Activated CD4-positive, alpha-beta T cell treated with anti-CD3 and anti-CD28 coated beads, Interleukin-2, amount 10 ng/mL, durations not matched to agents 24 days and 14 days (primary cell): Measurements from ENCODE around the gene DNAJA2. TPM values are rescaled to one million over a fixed set of nuclear protein-coding genes. Genes with fewer than 3 reads are reported as not detected.
"Not testable (repeated sequence)": the region's sequence is repeated elsewhere in the genome, so short reads cannot be mapped to it uniquely, and the experiment has no call there.

Source experiments
- DNase-seq: peaks from one replicate; pipeline ENCODE4 v3.0.0; 2022
- H3K27ac Mint-ChIP-seq: one replicate; pipeline ENCODE4 v1.8.0; 2022; ENCODE audit warnings: mild to moderate bottlenecking, mixed read lengths
- H3K27me3 Mint-ChIP-seq: one replicate; pipeline ENCODE4 v1.8.0; 2022; ENCODE audit warnings: mixed read lengths
- H3K36me3 Mint-ChIP-seq: one replicate; pipeline ENCODE4 v1.8.0; 2022; ENCODE audit warnings: low read depth, mild to moderate bottlenecking, mixed read lengths
- H3K4me1 Mint-ChIP-seq: one replicate; pipeline ENCODE4 v1.8.0; 2021; ENCODE audit warnings: mixed read lengths
- H3K4me3 Mint-ChIP-seq: one replicate; pipeline ENCODE4 v1.8.0; 2022; ENCODE audit warnings: mild to moderate bottlenecking, moderate library complexity, mixed read lengths
- H3K9me3 Mint-ChIP-seq: one replicate; pipeline ENCODE4 v1.8.0; 2021; ENCODE audit warnings: mixed read lengths
- intact Hi-C: fragments of 100-400 bp; cut with micrococcal nuclease; formaldehyde crosslinking; loops from one replicate; pipeline ENCODE4 v1.15.1; 2023
- total RNA-seq: library from RNA; stranded (reverse); gene quantifications from 2 replicates; pipeline ENCODE4 v1.2.3, GENCODE V29; 2022

Gene DNAJA2
- total RNA-seq: 81.7 and 84.2 TPM in 2 replicates

DNA sequence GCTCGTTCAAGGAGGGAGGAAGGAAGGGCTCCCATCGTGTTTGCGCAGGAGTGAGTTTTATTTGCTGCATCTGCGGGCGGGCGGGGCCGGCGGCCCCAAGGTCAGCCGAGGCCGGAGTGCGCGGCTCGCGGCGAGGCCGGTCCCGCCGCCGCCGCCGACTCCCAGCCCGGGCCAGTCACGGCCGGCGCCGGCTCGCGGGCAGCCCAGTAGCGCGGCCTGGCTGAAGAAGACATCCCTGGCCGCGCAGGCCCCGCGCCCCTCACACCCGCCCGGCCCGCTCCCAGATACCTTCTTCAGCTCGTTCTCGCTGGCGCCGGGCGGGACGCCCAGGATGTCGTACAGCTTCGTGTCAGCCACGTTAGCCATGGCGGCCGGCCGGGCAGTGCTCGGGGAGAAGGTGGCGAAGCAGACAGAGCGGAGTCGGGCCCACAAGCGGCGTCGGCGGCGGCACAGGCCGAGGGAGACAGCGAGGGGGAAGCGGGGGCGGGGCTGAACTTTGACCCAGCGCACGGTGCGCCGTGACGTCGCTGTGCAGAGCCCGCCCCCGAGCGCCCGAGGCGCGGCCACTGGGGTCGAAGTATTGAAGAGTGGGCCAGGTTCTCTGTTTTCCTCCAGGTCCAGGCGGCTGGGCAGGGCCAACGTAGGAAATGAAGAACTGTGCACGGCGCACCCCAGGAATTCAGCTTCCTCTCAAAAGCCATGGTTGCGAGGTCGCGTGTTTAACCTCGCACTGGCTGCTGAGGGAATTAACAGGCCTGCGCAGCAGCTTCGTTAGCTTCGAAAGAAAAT is at the start of gene DNAJA2:
TSS of gene DNAJA2 (minus strand) at position 468 of the 789 bp plus-strand sequence. CDS start at position 366, 102 bp downstream.
- Mint-ChIP-seq H3K4me3 (peak within 1 kb of the TSS; percentile 98), H3K36me3 (peaks cover 36% of the 10 kb centered on the region), H3K27me3 (no peaks in the 10 kb centered on the region)

DNA sequence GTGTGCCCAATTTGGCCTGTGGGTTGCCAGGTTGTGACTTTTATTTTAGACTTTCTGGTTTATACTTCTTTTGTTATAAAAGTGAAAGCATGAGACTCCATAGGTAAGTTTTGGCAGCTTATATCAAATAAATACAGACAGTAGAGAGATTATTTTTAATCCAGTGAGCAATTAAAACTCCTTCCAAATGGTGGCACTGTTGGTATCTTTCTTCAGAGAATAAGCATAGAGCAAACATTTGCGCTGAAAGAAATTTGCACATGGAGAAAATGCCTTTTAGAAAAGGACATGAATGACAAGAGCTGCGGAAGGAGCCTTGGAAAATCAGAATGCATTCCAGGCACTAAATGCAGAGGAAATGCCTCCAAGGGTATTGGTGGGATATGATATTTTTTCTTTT is 46.1 kb upstream of the DNAJA2 start:
- no peak for DNase-seq
- intact Hi-C loops: loop anchor here (5.0 kb wide), 1 partner anchor 72 kb away; no protein-coding TSS in a partner anchor
- Mint-ChIP-seq H3K9me3 (no peaks in the 10 kb centered on the region), H3K27ac (no peak overlapping the region), H3K4me1 (peaks cover 19% of the 10 kb centered on the region), H3K27me3 (peaks cover 2% of the 10 kb centered on the region), H3K4me3 (no peak overlapping the region), H3K36me3 (no peaks in the 10 kb centered on the region)

More for the DNA sequence above, at the start of gene DNAJA2:
- Mint-ChIP-seq H3K27ac (peak within 1 kb of the TSS; percentile 98), H3K4me1 (peaks cover 48% of the 10 kb centered on the region), H3K9me3 (no peaks in the 10 kb centered on the region)
- DNase-seq: peak; percentile 97
- intact Hi-C loops: loop anchor here (1.0 to 10.0 kb wide), 8 partner anchors 63 to 1639 kb away; partner anchors contain the start of genes ITFG1, LONP2, N4BP1 and NETO2

DNA sequence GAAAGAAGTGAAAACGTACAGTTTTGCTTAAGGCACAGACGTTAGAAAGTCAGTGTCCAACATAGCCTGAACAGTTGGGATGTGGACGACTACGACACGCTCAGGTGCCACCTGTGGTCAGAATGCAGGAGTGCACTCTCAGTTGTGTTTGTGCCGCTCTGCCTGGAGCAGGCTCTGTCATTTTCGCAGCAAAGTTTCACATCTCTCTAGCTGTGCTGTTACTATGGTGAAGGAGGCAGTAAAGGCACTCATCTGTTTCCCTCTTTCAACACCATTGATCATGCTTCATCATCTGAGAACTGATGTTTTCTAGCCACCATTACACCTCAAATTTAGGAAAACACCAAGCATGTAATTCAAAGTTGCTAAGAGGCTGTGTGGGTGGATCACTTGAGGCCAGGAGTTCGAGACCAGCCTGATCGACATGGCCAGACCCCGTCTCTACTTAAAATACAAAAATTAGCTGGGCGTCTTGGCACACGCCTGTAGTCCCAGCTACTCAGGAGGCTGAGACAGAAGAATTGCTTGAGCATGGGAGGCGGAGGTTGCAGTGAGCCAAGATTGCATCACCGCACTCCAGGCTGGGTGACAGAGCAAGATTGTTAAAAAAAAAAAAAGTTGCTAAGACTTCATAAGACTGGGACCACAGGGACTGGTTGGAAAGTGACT is 44.9 kb upstream of the DNAJA2 start:
- Mint-ChIP-seq H3K4me1 (peaks cover 19% of the 10 kb centered on the region), H3K9me3 (no peaks in the 10 kb centered on the region), H3K27me3 (peaks cover 2% of the 10 kb centered on the region), H3K27ac (peak overlapping the region; percentile 25), H3K36me3 (no peaks in the 10 kb centered on the region), H3K4me3 (no peak overlapping the region)
- intact Hi-C loops: loop anchor here (1.0 to 5.0 kb wide), 2 partner anchors 42 to 71 kb away; no protein-coding TSS in a partner anchor
- peak; percentile 74 for DNase-seq

DNA sequence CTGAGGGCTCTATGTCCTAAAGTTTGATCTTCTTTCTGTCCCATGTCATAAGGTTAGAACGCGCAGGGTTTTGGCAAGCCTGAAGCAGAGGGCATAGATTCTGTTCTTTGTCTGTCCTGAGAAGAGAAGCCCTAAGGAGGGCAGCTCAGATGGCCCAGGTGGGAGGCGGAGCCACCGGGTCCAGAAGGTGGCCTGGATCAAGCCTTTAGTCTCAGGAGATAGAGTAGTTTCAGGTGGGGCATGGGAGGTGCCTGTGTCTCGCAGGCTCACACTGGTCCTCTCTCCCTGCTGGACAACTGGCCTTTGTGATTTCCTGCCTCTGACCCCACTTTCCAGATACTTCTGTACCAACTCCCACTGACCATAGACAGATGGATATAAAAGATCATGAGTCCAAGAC is 44.2 kb upstream of the DNAJA2 start:
- Mint-ChIP-seq H3K4me1 (peaks cover 19% of the 10 kb centered on the region), H3K4me3 (no peak overlapping the region), H3K27ac (no peak overlapping the region), H3K27me3 (peaks cover 2% of the 10 kb centered on the region), H3K36me3 (no peaks in the 10 kb centered on the region), H3K9me3 (peaks cover under 1% of the 10 kb centered on the region)
- intact Hi-C loops: loop anchor here (1.0 to 5.0 kb wide), 2 partner anchors 41 to 70 kb away; no protein-coding TSS in a partner anchor
- no peak for DNase-seq

DNA sequence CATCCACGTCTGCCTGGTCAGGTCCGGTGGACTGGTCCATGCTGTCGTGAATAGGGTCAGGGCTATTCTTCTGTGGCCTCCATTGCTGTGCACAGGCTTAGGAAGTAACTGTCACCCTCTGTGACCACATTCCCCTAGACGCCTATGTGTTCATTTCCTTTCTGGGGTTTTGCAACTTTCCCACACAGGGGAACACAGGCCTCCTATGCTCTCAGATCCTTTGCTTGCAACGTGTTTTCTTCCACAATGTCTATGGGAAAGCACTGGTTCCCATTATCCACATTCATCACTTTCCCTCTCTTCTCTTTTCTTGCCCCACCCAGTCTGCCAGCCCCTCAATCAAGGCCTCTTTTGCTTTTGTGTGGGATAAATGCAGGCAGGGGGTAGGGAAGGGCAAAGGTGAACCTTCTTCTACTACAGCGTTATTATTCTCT is 43.2 kb upstream of the DNAJA2 start:
- intact Hi-C loops: loop anchor here (5.0 kb wide), 1 partner anchor 69 kb away; no protein-coding TSS in a partner anchor
- peak overlapping the region; percentile 64 for H3K27ac Mint-ChIP-seq
- peak overlapping the region; percentile 1 for H3K4me3 Mint-ChIP-seq

DNA sequence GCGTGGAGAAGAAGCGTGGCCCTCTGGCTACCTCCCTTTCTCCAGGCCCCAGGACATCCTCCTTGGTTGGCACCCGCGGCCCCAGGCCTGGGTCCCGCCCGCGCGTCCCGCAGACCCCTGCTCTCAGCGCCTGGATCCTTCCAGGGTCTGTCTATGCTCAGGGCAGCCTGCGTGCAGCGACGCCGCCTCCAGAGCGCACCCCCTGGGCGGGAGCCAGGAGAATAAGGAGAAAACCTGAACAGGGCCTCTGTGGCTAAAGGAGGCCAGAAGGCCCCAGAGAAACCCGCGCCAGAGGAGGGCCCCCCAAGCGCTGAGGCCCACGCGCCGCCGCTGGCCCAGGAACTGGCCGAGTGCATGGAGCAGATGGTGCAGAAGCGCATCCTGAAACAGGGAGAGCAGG is 40.4 kb upstream of the DNAJA2 start:
- Mint-ChIP-seq H3K4me1 (peaks cover 19% of the 10 kb centered on the region), H3K27ac (no peak overlapping the region), H3K9me3 (peaks cover 3% of the 10 kb centered on the region), H3K27me3 (no peaks in the 10 kb centered on the region), H3K4me3 (no peak overlapping the region), H3K36me3 (no peaks in the 10 kb centered on the region)
- DNase-seq: no peak
- intact Hi-C loops: no loop called here

More for the DNA sequence above, 43.2 kb upstream of the DNAJA2 start:
- DNase-seq: peak; percentile 76
- H3K36me3 Mint-ChIP-seq: no peaks in the 10 kb centered on the region
- peaks cover 3% of the 10 kb centered on the region for H3K9me3 Mint-ChIP-seq
- peaks cover 2% of the 10 kb centered on the region for H3K27me3 Mint-ChIP-seq
- H3K4me1 Mint-ChIP-seq: peaks cover 19% of the 10 kb centered on the region

DNA sequence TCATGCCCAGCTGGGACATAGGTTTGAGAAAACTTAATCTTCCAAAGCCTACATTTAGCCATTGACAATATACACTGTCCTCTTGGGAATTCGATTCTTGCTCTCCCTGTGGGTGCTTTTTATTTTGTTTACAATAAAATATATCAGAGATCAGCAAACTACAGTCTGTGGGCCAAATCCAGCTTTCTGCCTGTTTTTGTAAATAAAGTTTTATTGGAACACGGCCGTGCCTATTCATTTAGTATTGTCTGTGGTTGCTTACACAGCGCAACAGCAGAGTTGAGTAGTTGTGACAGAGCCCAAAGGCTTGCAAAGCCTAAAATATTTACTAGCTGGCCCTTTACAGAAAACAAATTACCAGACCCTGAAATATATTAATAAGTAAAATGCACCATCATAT is 39.7 kb upstream of the DNAJA2 start:
- DNase-seq: no peak
- H3K4me1 Mint-ChIP-seq: peaks cover 18% of the 10 kb centered on the region
- H3K9me3 Mint-ChIP-seq: peaks cover 3% of the 10 kb centered on the region
- no peak overlapping the region for H3K27ac Mint-ChIP-seq
- no peaks in the 10 kb centered on the region for H3K36me3 Mint-ChIP-seq
- no peak overlapping the region for H3K4me3 Mint-ChIP-seq
- no peaks in the 10 kb centered on the region for H3K27me3 Mint-ChIP-seq
- intact Hi-C loops: no loop called here

DNA sequence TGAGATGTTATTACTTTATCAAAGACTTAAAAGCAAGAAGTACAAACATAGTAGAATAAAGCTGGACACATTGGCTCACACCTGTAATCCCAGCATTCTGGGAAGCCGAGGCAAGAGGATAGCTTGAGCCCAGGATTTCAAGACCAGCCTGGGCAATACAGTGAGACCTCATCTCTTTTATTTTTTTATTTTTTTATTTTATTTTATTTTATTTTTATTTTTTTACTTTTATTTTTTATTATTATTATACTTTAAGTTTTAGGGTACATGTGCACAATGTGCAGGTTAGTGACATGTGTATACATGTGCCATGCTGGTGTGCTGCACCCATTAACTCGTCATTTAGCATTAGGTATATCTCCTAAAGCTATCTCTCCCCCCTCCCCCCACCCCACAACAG is 37.3 kb upstream of the DNAJA2 start:
- H3K27me3 Mint-ChIP-seq, intact Hi-C loops, H3K36me3 Mint-ChIP-seq, DNase-seq, H3K4me3 Mint-ChIP-seq, H3K27ac Mint-ChIP-seq, H3K4me1 Mint-ChIP-seq, H3K9me3 Mint-ChIP-seq: not testable (repeated sequence)

DNA sequence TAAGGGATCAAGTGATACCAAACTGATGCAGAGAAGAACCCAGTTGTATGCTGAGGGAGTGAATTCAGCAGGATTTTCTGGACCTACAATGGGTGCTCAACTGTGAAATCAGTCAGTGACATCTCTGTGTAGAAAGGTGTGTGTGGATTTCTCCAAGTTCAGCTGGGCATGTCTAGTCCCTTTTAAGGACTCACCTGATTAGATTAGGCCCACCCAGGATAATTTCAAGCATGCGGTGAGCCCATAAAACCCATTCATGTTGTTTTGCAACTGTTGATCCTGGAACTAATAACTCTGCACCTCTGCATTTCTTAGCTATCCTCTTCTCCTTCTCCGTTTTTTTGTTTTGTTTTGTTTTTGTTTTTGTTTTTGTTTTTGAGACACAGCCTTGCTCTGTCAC is 35.1 kb upstream of the DNAJA2 start:
- intact Hi-C loops: no loop called here
- peaks cover 2% of the 10 kb centered on the region for H3K4me1 Mint-ChIP-seq
- no peaks in the 10 kb centered on the region for H3K36me3 Mint-ChIP-seq
- no peak overlapping the region for H3K27ac Mint-ChIP-seq
- no peaks in the 10 kb centered on the region for H3K27me3 Mint-ChIP-seq
- DNase-seq: no peak
- no peak overlapping the region for H3K4me3 Mint-ChIP-seq
- peaks cover 3% of the 10 kb centered on the region for H3K9me3 Mint-ChIP-seq

DNA sequence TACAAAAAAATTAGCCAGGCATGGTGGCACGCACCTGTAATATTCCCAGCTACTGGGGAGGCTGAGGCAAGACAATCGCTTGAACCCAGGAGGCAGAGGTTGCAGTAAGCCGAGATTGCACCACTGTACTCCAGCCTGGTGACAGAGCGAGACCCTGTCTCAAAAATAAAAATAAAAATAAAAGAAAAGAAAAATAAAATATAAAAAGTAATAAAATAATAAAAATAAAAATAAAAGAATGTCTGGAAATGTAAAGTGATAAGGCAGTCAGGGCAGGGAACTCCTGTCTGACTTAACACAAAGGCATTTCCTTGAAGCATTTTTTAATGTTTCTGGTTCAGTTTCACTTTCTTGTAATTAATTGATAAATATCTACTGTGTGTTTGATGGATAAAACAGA is 34.7 kb upstream of the DNAJA2 start:
- H3K4me3 Mint-ChIP-seq: no peak overlapping the region
- peaks cover 3% of the 10 kb centered on the region for H3K9me3 Mint-ChIP-seq
- H3K4me1 Mint-ChIP-seq: peaks cover 2% of the 10 kb centered on the region
- no peaks in the 10 kb centered on the region for H3K36me3 Mint-ChIP-seq
- H3K27ac Mint-ChIP-seq: no peak overlapping the region
- no peak for DNase-seq
- H3K27me3 Mint-ChIP-seq: no peaks in the 10 kb centered on the region
- intact Hi-C loops: no loop called here

DNA sequence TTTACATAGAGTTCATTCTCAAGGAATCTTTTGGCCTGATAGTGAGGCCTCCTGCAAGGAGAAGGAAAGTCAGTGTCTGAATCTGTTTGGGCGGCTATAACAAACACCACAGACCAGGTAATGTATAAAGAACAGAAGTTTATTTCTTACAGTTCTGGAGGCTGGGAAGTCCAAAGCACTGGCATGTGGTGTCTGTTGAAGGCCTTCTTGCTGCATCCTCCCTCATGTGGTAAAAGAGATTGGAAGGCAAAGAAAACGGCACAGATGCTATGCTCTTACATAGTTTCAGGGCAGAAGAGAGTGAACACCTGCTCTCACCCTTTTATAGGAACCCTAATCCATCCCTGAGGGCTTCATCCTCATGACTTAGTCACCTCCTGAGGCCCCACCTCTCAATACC is 31.2 kb upstream of the DNAJA2 start:
- H3K4me1 Mint-ChIP-seq: peaks cover 2% of the 10 kb centered on the region
- no peak for DNase-seq
- H3K9me3 Mint-ChIP-seq: no peaks in the 10 kb centered on the region
- no peaks in the 10 kb centered on the region for H3K27me3 Mint-ChIP-seq
- H3K27ac Mint-ChIP-seq: no peak overlapping the region
- H3K4me3 Mint-ChIP-seq: no peak overlapping the region
- no peaks in the 10 kb centered on the region for H3K36me3 Mint-ChIP-seq
- intact Hi-C loops: no loop called here

DNA sequence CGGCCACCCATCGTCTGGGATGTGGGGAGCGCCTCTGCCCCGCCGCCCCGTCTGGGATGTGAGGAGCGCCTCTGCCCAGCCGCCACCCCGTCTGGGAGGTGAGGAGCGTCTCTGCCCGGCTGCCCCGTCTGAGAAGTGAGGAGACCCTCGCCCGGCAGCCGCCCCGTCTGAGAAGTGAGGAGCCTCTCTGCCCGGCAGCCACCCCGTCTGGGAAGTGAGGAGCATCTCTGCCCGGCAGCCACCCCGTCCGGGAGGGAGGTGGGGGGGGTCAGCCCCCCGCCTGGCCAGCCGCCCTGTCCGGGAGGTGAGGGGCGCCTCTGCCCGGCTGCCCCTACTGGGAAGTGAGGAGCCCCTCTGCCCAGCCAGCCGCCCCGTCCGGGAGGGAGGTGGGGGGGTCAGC is 26.6 kb upstream of the DNAJA2 start:
- H3K27ac Mint-ChIP-seq, H3K4me1 Mint-ChIP-seq, H3K27me3 Mint-ChIP-seq, H3K36me3 Mint-ChIP-seq, H3K9me3 Mint-ChIP-seq, DNase-seq, H3K4me3 Mint-ChIP-seq, intact Hi-C loops: not testable (repeated sequence)

DNA sequence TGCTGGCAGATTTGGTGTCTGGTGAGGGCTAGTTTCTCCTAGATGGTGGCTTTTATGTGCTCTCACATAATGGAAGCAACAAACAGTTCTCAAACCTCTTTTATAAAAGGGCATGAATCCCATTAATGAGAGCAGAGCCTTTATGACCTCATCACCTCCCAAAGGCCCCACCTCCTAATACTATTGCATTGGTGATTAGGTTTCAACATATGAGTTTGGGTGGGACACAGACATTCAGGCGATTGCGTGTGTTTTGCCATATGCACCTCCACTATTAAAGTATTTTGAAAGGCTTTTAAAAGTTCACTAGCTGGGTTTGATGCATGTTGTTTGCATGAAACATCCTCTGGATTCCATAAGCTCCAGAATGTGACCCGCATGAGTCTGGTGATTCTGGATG is 24.4 kb upstream of the DNAJA2 start:
- Mint-ChIP-seq H3K36me3 (no peaks in the 10 kb centered on the region), H3K9me3 (no peaks in the 10 kb centered on the region), H3K4me1 (peaks cover 4% of the 10 kb centered on the region), H3K27me3 (no peaks in the 10 kb centered on the region), H3K4me3 (no peak overlapping the region), H3K27ac (no peak overlapping the region)
- intact Hi-C loops: no loop called here
- DNase-seq: no peak

DNA sequence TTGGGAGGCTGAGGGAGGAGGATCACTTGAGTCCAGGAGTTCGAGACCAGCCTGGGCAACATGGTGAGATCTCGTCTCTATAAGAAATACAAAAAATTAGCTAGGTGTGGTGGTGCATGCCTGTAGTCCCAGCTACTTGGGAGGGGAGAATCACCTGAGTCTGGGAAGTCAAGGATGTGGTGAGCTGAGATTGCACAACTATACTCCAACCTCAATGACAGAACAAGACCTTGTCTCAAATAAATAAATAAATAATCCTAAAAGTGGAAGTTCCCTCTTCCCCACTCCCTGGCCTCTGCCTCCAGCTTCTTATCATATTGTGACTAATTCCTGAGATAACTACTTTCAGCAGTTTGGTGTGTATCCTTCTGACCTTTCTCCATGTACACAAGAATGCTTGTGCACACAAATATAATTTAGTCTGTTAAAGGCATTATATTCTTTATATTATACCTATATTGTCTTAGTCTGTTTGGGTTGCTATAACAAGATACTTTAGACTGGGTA is 23.5 kb upstream of the DNAJA2 start:
- no peaks in the 10 kb centered on the region for H3K9me3 Mint-ChIP-seq
- H3K27me3 Mint-ChIP-seq: no peaks in the 10 kb centered on the region
- no peak for DNase-seq
- intact Hi-C loops: no loop called here
- no peak overlapping the region for H3K4me3 Mint-ChIP-seq
- H3K4me1 Mint-ChIP-seq: peaks cover 4% of the 10 kb centered on the region
- H3K36me3 Mint-ChIP-seq: no peaks in the 10 kb centered on the region
- no peak overlapping the region for H3K27ac Mint-ChIP-seq
